T-helper 17 cell (primary cell): ENCODE measurements around the gene TM2D3. TPM values are rescaled to one million over a fixed set of nuclear protein-coding genes. Genes with fewer than 3 reads are reported as not detected.
A peak's percentile ranks its signal among the peaks of the same experiment; 100 is the strongest.

Experiments
- ATAC-seq: fragments of 150-1000 bp; cut with Tn5 transposase; 2 replicates; pipeline ENCODE4 v1.10.0; 2021; ENCODE audit warnings: mild to moderate bottlenecking, moderate library complexity
- DNase-seq, 3 donors: peaks; one replicate each; pipeline versions ENCODE4 v3.0.0 to v3.0.0-alpha.2; 2020 to 2021
- H3K9me3 ChIP-seq: one replicate; pipeline ENCODE4 v1.7.0; 2013; ENCODE audit warnings: low read length, mild to moderate bottlenecking; ENCODE audit not compliant: control insufficient read depth, poor library complexity, severe bottlenecking
- H3K27ac Mint-ChIP-seq: one replicate; pipeline ENCODE4 v1.8.0; 2022; ENCODE audit warnings: mild to moderate bottlenecking, moderate library complexity, mixed read lengths
- H3K27me3 Mint-ChIP-seq: one replicate; pipeline ENCODE4 v1.8.0; 2022; ENCODE audit warnings: mixed read lengths
- H3K36me3 Mint-ChIP-seq: one replicate; pipeline ENCODE4 v1.8.0; 2022; ENCODE audit warnings: low read depth, mixed read lengths
- H3K4me1 Mint-ChIP-seq: one replicate; pipeline ENCODE4 v1.8.0; 2022; ENCODE audit warnings: mild to moderate bottlenecking, mixed read lengths
- H3K4me3 Mint-ChIP-seq: one replicate; pipeline ENCODE4 v1.8.0; 2022; ENCODE audit warnings: mild to moderate bottlenecking, moderate library complexity, mixed read lengths
- total RNA-seq, 4 donors: library from RNA in 2 of 4; stranded (reverse) in 2 of 4; gene quantifications; one replicate each; pipeline ENCODE4 v1.2.3 and lab custom pipeline; 2022 to 2026

The TM2D3 gene
- total RNA-seq, 2 donors from 2014 or later: 66.0 to 91.0 TPM

GRCh38 chr15:101651554-101652097 is 555 bp downstream of the TM2D3 start:
- no peaks in the 10 kb centered on the region for H3K27me3 Mint-ChIP-seq
- DNase-seq: no peak
- no peaks in the 10 kb centered on the region for H3K9me3 ChIP-seq
- peak overlapping the region; percentile 97 for H3K27ac Mint-ChIP-seq
- no peaks in the 10 kb centered on the region for H3K36me3 Mint-ChIP-seq
- ATAC-seq: peak; percentile 54
- peaks cover 13% of the 10 kb centered on the region for H3K4me1 Mint-ChIP-seq
- H3K4me3 Mint-ChIP-seq: peak overlapping the region; percentile 93

- Mint-ChIP-seq H3K27me3 (no peaks in the 10 kb centered on the region), H3K4me1 (peaks cover 16% of the 10 kb centered on the region), H3K4me3 (peak overlapping the region; percentile 93), H3K27ac (peak overlapping the region; percentile 97), H3K36me3 (peaks cover 2% of the 10 kb centered on the region)
- H3K9me3 ChIP-seq: no peaks in the 10 kb centered on the region
- ATAC-seq: no peak
- no peak for DNase-seq
Observed at GRCh38 chr15:101650145-101650544, 2.0 kb downstream of the TM2D3 start.

- Mint-ChIP-seq H3K4me1 (peaks cover 16% of the 10 kb centered on the region), H3K4me3 (no peak overlapping the region), H3K27ac (no peak overlapping the region), H3K27me3 (no peaks in the 10 kb centered on the region), H3K36me3 (peaks cover 3% of the 10 kb centered on the region)
- H3K9me3 ChIP-seq: no peaks in the 10 kb centered on the region
- DNase-seq (no peak), ATAC-seq (no peak)
Observed at GRCh38 chr15:101648356-101648755, 3.8 kb downstream of the TM2D3 start.

- H3K27me3 Mint-ChIP-seq: no peaks in the 10 kb centered on the region
- peaks cover 20% of the 10 kb centered on the region for H3K4me1 Mint-ChIP-seq
- peaks cover 3% of the 10 kb centered on the region for H3K36me3 Mint-ChIP-seq
Observed at GRCh38 chr15:101647251-101647650, 4.9 kb downstream of the TM2D3 start.

GRCh38 chr15:101646672-101647071 is 5.5 kb downstream of the TM2D3 start:
- Mint-ChIP-seq H3K4me1 (peaks cover 25% of the 10 kb centered on the region), H3K27ac (no peak overlapping the region), H3K4me3 (no peak overlapping the region), H3K36me3 (peaks cover 3% of the 10 kb centered on the region), H3K27me3 (no peaks in the 10 kb centered on the region)
- H3K9me3 ChIP-seq: no peaks in the 10 kb centered on the region
- DNase-seq (no peak), ATAC-seq (no peak)

More at GRCh38 chr15:101647251-101647650, 4.9 kb downstream of the TM2D3 start:
- no peak for ATAC-seq
- no peaks in the 10 kb centered on the region for H3K9me3 ChIP-seq
- Mint-ChIP-seq H3K4me3 (no peak overlapping the region), H3K27ac (no peak overlapping the region)
- no peak for DNase-seq

- no peaks in the 10 kb centered on the region for H3K27me3 Mint-ChIP-seq
- peaks cover 3% of the 10 kb centered on the region for H3K36me3 Mint-ChIP-seq
- H3K4me1 Mint-ChIP-seq: peaks cover 18% of the 10 kb centered on the region
- DNase-seq (no peak), ATAC-seq (no peak)
- peak overlapping the region; percentile 96 for H3K27ac Mint-ChIP-seq
- H3K4me3 Mint-ChIP-seq: no peak overlapping the region
- H3K9me3 ChIP-seq: no peaks in the 10 kb centered on the region
Observed at GRCh38 chr15:101642361-101642760, 9.8 kb downstream of the TM2D3 start.

GRCh38 chr15:101641894-101642293 is 10.3 kb downstream of the TM2D3 start:
- peak; percentile 84 for ATAC-seq
- Mint-ChIP-seq H3K4me1 (peaks cover 18% of the 10 kb centered on the region), H3K36me3 (peaks cover 3% of the 10 kb centered on the region), H3K27ac (peak overlapping the region; percentile 96), H3K27me3 (no peaks in the 10 kb centered on the region), H3K4me3 (no peak overlapping the region)
- DNase-seq: no peak
- no peaks in the 10 kb centered on the region for H3K9me3 ChIP-seq

GRCh38 chr15:101641129-101641764 is 10.9 kb downstream of the TM2D3 start:
- peak overlapping the region; percentile 96 for H3K27ac Mint-ChIP-seq
- peaks cover 3% of the 10 kb centered on the region for H3K36me3 Mint-ChIP-seq
- ATAC-seq: peak; percentile 78
- peak; percentile 49 to 76 (median 64) for DNase-seq
- H3K27me3 Mint-ChIP-seq: no peaks in the 10 kb centered on the region
- peak overlapping the region; percentile 71 for H3K4me3 Mint-ChIP-seq
- H3K9me3 ChIP-seq: no peaks in the 10 kb centered on the region
- peaks cover 18% of the 10 kb centered on the region for H3K4me1 Mint-ChIP-seq

GRCh38 chr15:101639667-101640066 is 12.5 kb downstream of the TM2D3 start:
- Mint-ChIP-seq H3K27me3 (no peaks in the 10 kb centered on the region), H3K36me3 (no peaks in the 10 kb centered on the region), H3K4me3 (no peak overlapping the region), H3K27ac (peak overlapping the region; percentile 96), H3K4me1 (peaks cover 15% of the 10 kb centered on the region)
- DNase-seq (no peak), ATAC-seq (no peak)
- H3K9me3 ChIP-seq: no peaks in the 10 kb centered on the region

GRCh38 chr15:101637919-101638318 is 14.3 kb downstream of the TM2D3 start:
- no peaks in the 10 kb centered on the region for H3K9me3 ChIP-seq
- Mint-ChIP-seq H3K4me1 (peaks cover 15% of the 10 kb centered on the region), H3K36me3 (no peaks in the 10 kb centered on the region), H3K27me3 (no peaks in the 10 kb centered on the region), H3K4me3 (no peak overlapping the region), H3K27ac (peak overlapping the region; percentile 16)
- ATAC-seq: no peak
- DNase-seq: no peak

- Mint-ChIP-seq H3K36me3 (no peaks in the 10 kb centered on the region), H3K4me3 (no peak overlapping the region), H3K27ac (no peak overlapping the region), H3K4me1 (peaks cover 14% of the 10 kb centered on the region), H3K27me3 (no peaks in the 10 kb centered on the region)
- H3K9me3 ChIP-seq: no peaks in the 10 kb centered on the region
- DNase-seq (no peak), ATAC-seq (no peak)
Observed at GRCh38 chr15:101637516-101637915, 14.7 kb downstream of the TM2D3 start.

GRCh38 chr15:101637038-101637437 is 15.1 kb downstream of the TM2D3 start:
- H3K4me1 Mint-ChIP-seq: peaks cover 9% of the 10 kb centered on the region
- no peaks in the 10 kb centered on the region for H3K36me3 Mint-ChIP-seq
- no peak for DNase-seq
- H3K4me3 Mint-ChIP-seq: no peak overlapping the region
- H3K27ac Mint-ChIP-seq: peak overlapping the region; percentile 75
- ATAC-seq: no peak
- H3K9me3 ChIP-seq: no peaks in the 10 kb centered on the region
- no peaks in the 10 kb centered on the region for H3K27me3 Mint-ChIP-seq

GRCh38 chr15:101635944-101636727 is 16.0 kb downstream of the TM2D3 start:
- ATAC-seq: no peak
- H3K27ac Mint-ChIP-seq: peak overlapping the region; percentile 75

More at GRCh38 chr15:101635944-101636727, 16.0 kb downstream of the TM2D3 start:
- Mint-ChIP-seq H3K4me3 (no peak overlapping the region), H3K4me1 (peaks cover 4% of the 10 kb centered on the region), H3K27me3 (no peaks in the 10 kb centered on the region), H3K36me3 (no peaks in the 10 kb centered on the region)
- no peak for DNase-seq
- no peaks in the 10 kb centered on the region for H3K9me3 ChIP-seq
